Mucosa of descending colon (tissue), 3 donors: ENCODE data around the gene FOXO4. TPM values are rescaled to one million over a fixed set of nuclear protein-coding genes. Genes with fewer than 3 reads are reported as not detected.

ENCODE experiments used
- ATAC-seq: fragments of 200-7000 bp; cut with Tn5 transposase; one replicate; pipeline ENCODE4 v1.9.1; 2020; ENCODE audit warnings: mild to moderate bottlenecking, moderate library complexity
- DNase-seq, 3 donors: peaks; one replicate each; pipeline ENCODE4 v3.0.0-alpha.2; 2020
- H3K36me3 ChIP-seq: fragments of 200-600 bp; one replicate; pipeline ENCODE4 v1.8.0; 2021; ENCODE audit warnings: low read depth, mild to moderate bottlenecking
- H3K4me1 ChIP-seq: fragments of 200-600 bp; one replicate; pipeline ENCODE4 v1.8.0; 2021; ENCODE audit warnings: low read depth, mild to moderate bottlenecking
- H3K4me3 ChIP-seq: fragments of 200-600 bp; one replicate; pipeline ENCODE4 v1.8.0; 2021; ENCODE audit warnings: mild to moderate bottlenecking
- H3K9me3 ChIP-seq: fragments of 200-600 bp; one replicate; pipeline ENCODE4 v1.8.0; 2021; ENCODE audit warnings: mild to moderate bottlenecking
- CTCF ChIP-seq: fragments of 200-600 bp; IDR thresholded peaks from one replicate; pipeline ENCODE4 v1.8.0; 2022; ENCODE audit warnings: antibody characterized with exemption, mild to moderate bottlenecking
- intact Hi-C, 2 donors: fragments of 100-400 bp; cut with DNase I in 1 of 2; cut with micrococcal nuclease in 1 of 2; formaldehyde crosslinking; loops; one replicate each; pipeline versions ENCODE4 v1.11.0 to v1.11.1; 2022; cut with DNase I, micrococcal nuclease
- total RNA-seq, 3 donors: library from RNA; stranded (reverse); fragmentation: NEBNext Ultra II Directional in 2 of 3; extraction: Animal tissue kit (Norgen Biotek cat#: 25700) in 2 of 3; gene quantifications; one replicate each; pipeline versions ENCODE4 v1.2.1 to v1.2.4, GENCODE V29; 2021 to 2023
- donor health status: DM: no; HTN: no; CAD: no; lungs with moderate emphysema.
- donor health status: DM: no; HTN: no; CAD: no.
- donor health status: DM: no; HTN: yes; CAD: no.

The FOXO4 gene
- total RNA-seq, 3 donors from 2014 or later = 26.9 to 74.6 (median 53.1) TPM

GRCh38 chrX:71111921-71112431, 16.3 kb downstream of the FOXO4 start:
- H3K9me3 ChIP-seq = no peaks in the 10 kb centered on the region
- no peak for TF ChIP-seq CTCF
- intact Hi-C loops = no loop called here
- no peaks in the 10 kb centered on the region for H3K4me1 ChIP-seq
- no peak overlapping the region for H3K4me3 ChIP-seq
- H3K36me3 ChIP-seq = no peaks in the 10 kb centered on the region
- DNase-seq = no peak
- ATAC-seq = peak; percentile 20

GRCh38 chrX:71117358-71117757, 21.7 kb downstream of the FOXO4 start:
- DNase-seq (no peak), ATAC-seq (no peak)
- intact Hi-C loops = no loop called here
- no peaks in the 10 kb centered on the region for H3K36me3 ChIP-seq
- H3K4me1 ChIP-seq = no peaks in the 10 kb centered on the region
- H3K9me3 ChIP-seq = no peaks in the 10 kb centered on the region
- no peak for TF ChIP-seq CTCF
- no peak overlapping the region for H3K4me3 ChIP-seq

- Histone ChIP-seq H3K4me1 (no peaks in the 10 kb centered on the region), H3K36me3 (no peaks in the 10 kb centered on the region), H3K9me3 (no peaks in the 10 kb centered on the region), H3K4me3 (peak within 1 kb of the TSS; percentile 46)
- ATAC-seq (peak; percentile 97), DNase-seq (peak; percentile 86 to 88 (median 87))
- intact Hi-C loops = no loop called here
- no peak for TF ChIP-seq CTCF
Measured at GRCh38 chrX:71118032-71118984, 22.7 kb downstream of the FOXO4 start, which contains the start of gene MED12. Gene MED12, plus strand, starts transcription at chrX:71118596. Its CDS starts 159 bp downstream, at chrX:71118755.

- Histone ChIP-seq H3K4me3 (peak overlapping the region; percentile 46), H3K9me3 (no peaks in the 10 kb centered on the region), H3K36me3 (no peaks in the 10 kb centered on the region), H3K4me1 (no peaks in the 10 kb centered on the region)
- no peak for TF ChIP-seq CTCF
- DNase-seq (peak in 1 of 3 donors; percentile 28), ATAC-seq (peak; percentile 56)
- intact Hi-C loops = no loop called here
Measured at GRCh38 chrX:71118985-71119535, 23.4 kb downstream of the FOXO4 start.

GRCh38 chrX:71128166-71128833, 32.6 kb downstream of the FOXO4 start:
- no peak for DNase-seq
- Histone ChIP-seq H3K9me3 (no peaks in the 10 kb centered on the region), H3K4me1 (no peaks in the 10 kb centered on the region), H3K4me3 (no peak overlapping the region), H3K36me3 (no peaks in the 10 kb centered on the region)
- no peak for ATAC-seq
- no peak for TF ChIP-seq CTCF
- intact Hi-C loops = no loop called here
